Coronary artery (tissue), 2 donors: ENCODE results near the gene CLEC18B.
"Not testable (repeated sequence)": the region's sequence is repeated elsewhere in the genome, so short reads cannot be mapped to it uniquely, and the experiment has no call there.

ENCODE experiments used
- DNase-seq: peaks from one replicate; pipeline ENCODE4 v3.0.0-alpha.2; 2017; ENCODE audit warnings: low spot score
- H3K27ac ChIP-seq, 2 donors: fragments of 200-600 bp; sonication (generic); one replicate each; pipeline ENCODE4 v1.5.1; 2016 to 2019
- H3K4me3 ChIP-seq: fragments of 200-600 bp; sonication (generic); 2 replicates; pipeline ENCODE4 v1.5.1; 2016; ENCODE audit warnings: mild to moderate bottlenecking, moderate library complexity

Gene CLEC18B

GRCh38 chr16:74412138-74412774 is 9.0 kb downstream of the CLEC18B start:
- not testable (repeated sequence) for H3K4me3 ChIP-seq, DNase-seq, H3K27ac ChIP-seq

GRCh38 chr16:74410981-74411380 is 10.3 kb downstream of the CLEC18B start:
- not testable (repeated sequence) for DNase-seq, H3K27ac ChIP-seq, H3K4me3 ChIP-seq

- H3K27ac ChIP-seq, H3K4me3 ChIP-seq, DNase-seq: not testable (repeated sequence)
Measured at GRCh38 chr16:74410057-74410957, 11.0 kb downstream of the CLEC18B start.

- H3K4me3 ChIP-seq, H3K27ac ChIP-seq, DNase-seq: not testable (repeated sequence)
Measured at GRCh38 chr16:74409185-74409981, 11.9 kb downstream of the CLEC18B start.

GRCh38 chr16:74407362-74407705 is 13.9 kb downstream of the CLEC18B start:
- DNase-seq: not testable (repeated sequence)
- Histone ChIP-seq H3K27ac (peak overlapping the region; percentile 73 to 90), H3K4me3 (peak overlapping the region; percentile 71)

GRCh38 chr16:74406600-74407361 is 14.5 kb downstream of the CLEC18B start:
- not testable (repeated sequence) for DNase-seq
- Histone ChIP-seq H3K4me3 (peak overlapping the region; percentile 71), H3K27ac (peak overlapping the region; percentile 73 to 90)

- H3K27ac ChIP-seq, DNase-seq, H3K4me3 ChIP-seq: not testable (repeated sequence)
Measured at GRCh38 chr16:74404148-74404933, 16.9 kb downstream of the CLEC18B start.

GRCh38 chr16:74400238-74400637 is 21.0 kb downstream of the CLEC18B start:
- H3K27ac ChIP-seq, DNase-seq, H3K4me3 ChIP-seq: not testable (repeated sequence)

- DNase-seq: peak; percentile 60
- H3K27ac ChIP-seq: peak overlapping the region in 1 of 2 donors; percentile 69
- not testable (repeated sequence) for H3K4me3 ChIP-seq
Measured at GRCh38 chr16:74398212-74398895, 22.9 kb downstream of the CLEC18B start.

GRCh38 chr16:74396521-74397017 is 24.7 kb downstream of the CLEC18B start:
- H3K27ac ChIP-seq: peak overlapping the region in 1 of 2 donors; percentile 35
- not testable (repeated sequence) for H3K4me3 ChIP-seq
- peak; percentile 59 for DNase-seq

GRCh38 chr16:74394604-74395003 is 26.7 kb downstream of the CLEC18B start:
- not testable (repeated sequence) for H3K4me3 ChIP-seq, DNase-seq, H3K27ac ChIP-seq

GRCh38 chr16:74394131-74394530 is 27.1 kb downstream of the CLEC18B start:
- DNase-seq, H3K27ac ChIP-seq, H3K4me3 ChIP-seq: not testable (repeated sequence)

GRCh38 chr16:74391454-74392050 is 29.7 kb downstream of the CLEC18B start:
- not testable (repeated sequence) for DNase-seq, H3K4me3 ChIP-seq, H3K27ac ChIP-seq

- DNase-seq, H3K27ac ChIP-seq, H3K4me3 ChIP-seq: not testable (repeated sequence)
Measured at GRCh38 chr16:74382339-74383034, 38.8 kb downstream of the CLEC18B start.

GRCh38 chr16:74373847-74374184 is 47.5 kb downstream of the CLEC18B start:
- DNase-seq, H3K4me3 ChIP-seq, H3K27ac ChIP-seq: not testable (repeated sequence)
